HepG2 (cell line): Measurements from ENCODE around the gene SIK2. TPM values are rescaled to one million over a fixed set of nuclear protein-coding genes. Genes with fewer than 3 reads are reported as not detected.

ENCODE experiments used
- CHD4 ChIP-seq: fragments of 200-600 bp; sonication (generic); IDR thresholded peaks from 2 replicates; pipeline ENCODE4 v1.7.0; 2017; ENCODE audit warnings: mild to moderate bottlenecking, low read length, borderline replicate concordance
- ELF4 ChIP-seq: sonication (generic); formaldehyde crosslinking; IDR thresholded peaks from 2 replicates; pipeline ENCODE4 v1.5.0; 2020; ENCODE audit warnings: missing genetic modification reagents, mild to moderate bottlenecking, moderate library complexity, borderline replicate concordance
- FOXP1 ChIP-seq, 2 experiments: fragments of 450-650 bp in 1 of 2; IDR thresholded peaks; 2 replicates each; pipeline ENCODE4 v1.6.1; 2017 to 2018; ENCODE audit warnings: antibody characterized with exemption in 1 of 2
- HOXA3 ChIP-seq: sonication (generic); formaldehyde crosslinking; IDR thresholded peaks from 2 replicates; pipeline ENCODE4 v1.5.0; 2020; ENCODE audit warnings: missing genetic modification reagents
- RFX3 ChIP-seq: IDR thresholded peaks from 2 replicates; pipeline ENCODE4 v1.6.1; 2016; ENCODE audit warnings: missing biosample characterization, missing genetic modification reagents
- ZNF143 ChIP-seq: sonication (generic); formaldehyde crosslinking; IDR thresholded peaks from 2 replicates; pipeline ENCODE4 v1.4.0; 2020; ENCODE audit warnings: missing genetic modification reagents
- ZNF160 ChIP-seq: sonication (generic); formaldehyde crosslinking; IDR thresholded peaks from 2 replicates; pipeline ENCODE4 v1.8.0; 2022; ENCODE audit warnings: mild to moderate bottlenecking, inconsistent platforms, missing genetic modification reagents
- ZNF333 ChIP-seq: sonication (generic); formaldehyde crosslinking; IDR thresholded peaks from 2 replicates; pipeline ENCODE4 v1.4.0; 2020; ENCODE audit warnings: mild to moderate bottlenecking, missing genetic modification reagents, borderline replicate concordance
- polyA plus RNA-seq, 8 experiments: library from polyadenylated mRNA; depleted of rRNA in 3 of 8; stranded (reverse) in 7 of 8; unstranded in 1 of 8; fragments of >200 nt; fragmentation: Illumina TruSeq in 4 of 8; extraction: Trizol in 4 of 8; gene quantifications; 2 replicates each; pipeline versions ENCODE4 v1.2.1 to v1.2.3, GENCODE V29; 2011 to 2016; ENCODE audit warnings: low read depth in 4 of 8, missing spikeins in 1 of 8, mixed read lengths in 1 of 8; ENCODE audit not compliant: insufficient read depth in 1 of 8
- total RNA-seq, 5 experiments: library from RNA; depleted of rRNA; stranded (reverse); fragments of >200 nt; fragmentation: Illumina TruSeq; extraction: Trizol; gene quantifications; 2 replicates each; pipeline ENCODE4 v1.2.3, GENCODE V29; 2016; ENCODE audit warnings: low read depth in 1 of 5
- TF ChIP-seq, protein P1 (sequence below): fragments of 450-650 bp; IDR thresholded peaks from 2 replicates; pipeline ENCODE4 v1.6.1; 2017
- TF ChIP-seq, protein P2 (sequence below): sonication (generic); formaldehyde crosslinking; IDR thresholded peaks from 2 replicates; pipeline ENCODE4 v1.8.1; 2023; ENCODE audit warnings: missing genetic modification reagents, mild to moderate bottlenecking, borderline replicate concordance
- TF ChIP-seq, protein P3 (sequence below): sonication (generic); formaldehyde crosslinking; conservative IDR thresholded peaks from 2 replicates; pipeline ENCODE4 v1.5.0; 2020; ENCODE audit warnings: missing genetic modification reagents
- TF ChIP-seq, protein P4 (sequence below): sonication (generic); formaldehyde crosslinking; IDR thresholded peaks from 2 replicates; pipeline ENCODE4 v1.5.1; 2020; ENCODE audit warnings: mild to moderate bottlenecking, missing genetic modification reagents, borderline replicate concordance

SIK2 gene
- total and polyA plus RNA-seq, 2 of the 13 experiments (the other 11 are each of a cell fraction or from before 2014, with no cell fraction given), result 8.1 to 15.4 TPM

DNA sequence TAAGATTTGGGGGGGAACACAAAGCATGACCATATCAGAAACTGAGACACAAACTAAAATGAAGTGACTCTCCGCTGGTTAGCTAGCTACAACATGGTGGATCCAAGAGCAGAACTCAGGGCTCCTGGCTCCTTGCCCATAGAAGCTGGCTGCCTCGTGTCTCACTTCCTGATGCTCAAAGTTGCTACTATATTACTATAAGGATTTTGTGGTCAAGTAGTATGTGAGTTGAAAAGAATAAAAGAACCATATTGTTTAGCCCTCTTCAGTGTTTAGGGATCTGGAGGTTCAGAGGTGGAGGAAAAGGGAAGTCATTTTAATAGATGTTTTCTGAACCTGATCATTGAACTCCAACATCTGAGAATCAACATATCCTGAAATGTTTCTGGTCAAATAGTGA lies 16.9 kb upstream of the SIK2 start (continued):
- TF ChIP-seq, protein P1, sequence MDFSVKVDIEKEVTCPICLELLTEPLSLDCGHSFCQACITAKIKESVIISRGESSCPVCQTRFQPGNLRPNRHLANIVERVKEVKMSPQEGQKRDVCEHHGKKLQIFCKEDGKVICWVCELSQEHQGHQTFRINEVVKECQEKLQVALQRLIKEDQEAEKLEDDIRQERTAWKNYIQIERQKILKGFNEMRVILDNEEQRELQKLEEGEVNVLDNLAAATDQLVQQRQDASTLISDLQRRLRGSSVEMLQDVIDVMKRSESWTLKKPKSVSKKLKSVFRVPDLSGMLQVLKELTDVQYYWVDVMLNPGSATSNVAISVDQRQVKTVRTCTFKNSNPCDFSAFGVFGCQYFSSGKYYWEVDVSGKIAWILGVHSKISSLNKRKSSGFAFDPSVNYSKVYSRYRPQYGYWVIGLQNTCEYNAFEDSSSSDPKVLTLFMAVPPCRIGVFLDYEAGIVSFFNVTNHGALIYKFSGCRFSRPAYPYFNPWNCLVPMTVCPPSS, result no peak
- TF ChIP-seq FOXP1 (IDR thresholded peaks at IDR 0.05) (no peak), FOXP1 (CRISPR knock-in tag; IDR thresholded peaks at IDR 0.05) (no peak), CHD4 (no peak), ZNF333 (CRISPR knock-in tag) (no peak), ZNF143 (CRISPR knock-in tag) (no peak), RFX3 (no peak), HOXA3 (CRISPR knock-in tag) (no peak), ZNF160 (CRISPR knock-in tag) (no peak), ELF4 (CRISPR knock-in tag) (no peak)
- TF ChIP-seq, protein P2, sequence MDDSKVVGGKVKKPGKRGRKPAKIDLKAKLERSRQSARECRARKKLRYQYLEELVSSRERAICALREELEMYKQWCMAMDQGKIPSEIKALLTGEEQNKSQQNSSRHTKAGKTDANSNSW (CRISPR knock-in tag), result no peak
- TF ChIP-seq, protein P3, sequence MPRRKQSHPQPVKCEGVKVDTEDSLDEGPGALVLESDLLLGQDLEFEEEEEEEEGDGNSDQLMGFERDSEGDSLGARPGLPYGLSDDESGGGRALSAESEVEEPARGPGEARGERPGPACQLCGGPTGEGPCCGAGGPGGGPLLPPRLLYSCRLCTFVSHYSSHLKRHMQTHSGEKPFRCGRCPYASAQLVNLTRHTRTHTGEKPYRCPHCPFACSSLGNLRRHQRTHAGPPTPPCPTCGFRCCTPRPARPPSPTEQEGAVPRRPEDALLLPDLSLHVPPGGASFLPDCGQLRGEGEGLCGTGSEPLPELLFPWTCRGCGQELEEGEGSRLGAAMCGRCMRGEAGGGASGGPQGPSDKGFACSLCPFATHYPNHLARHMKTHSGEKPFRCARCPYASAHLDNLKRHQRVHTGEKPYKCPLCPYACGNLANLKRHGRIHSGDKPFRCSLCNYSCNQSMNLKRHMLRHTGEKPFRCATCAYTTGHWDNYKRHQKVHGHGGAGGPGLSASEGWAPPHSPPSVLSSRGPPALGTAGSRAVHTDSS (CRISPR knock-in tag), result no peak
- TF ChIP-seq, protein P4, sequence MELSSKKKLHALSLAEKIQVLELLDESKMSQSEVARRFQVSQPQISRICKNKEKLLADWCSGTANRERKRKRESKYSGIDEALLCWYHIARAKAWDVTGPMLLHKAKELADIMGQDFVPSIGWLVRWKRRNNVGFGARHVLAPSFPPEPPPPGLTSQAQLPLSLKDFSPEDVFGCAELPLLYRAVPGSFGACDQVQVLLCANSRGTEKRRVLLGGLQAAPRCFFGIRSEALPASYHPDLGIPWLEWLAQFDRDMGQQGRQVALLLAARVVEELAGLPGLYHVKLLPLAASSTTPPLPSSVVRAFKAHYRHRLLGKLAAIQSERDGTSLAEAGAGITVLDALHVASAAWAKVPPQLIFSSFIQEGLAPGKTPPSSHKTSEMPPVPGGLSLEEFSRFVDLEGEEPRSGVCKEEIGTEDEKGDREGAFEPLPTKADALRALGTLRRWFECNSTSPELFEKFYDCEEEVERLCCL (CRISPR knock-in tag), result no peak
